ENCODE results near the gene KCNIP2.

Gene KCNIP2

GRCh38 chr10:101843032-101844021 lies at the start of gene KCNIP2:
Gene KCNIP2 (minus strand): TSS chr10:101843800. CDS start chr10:101843568, 232 bp downstream.
- DNase-seq: peak; percentile 60

DNA sequence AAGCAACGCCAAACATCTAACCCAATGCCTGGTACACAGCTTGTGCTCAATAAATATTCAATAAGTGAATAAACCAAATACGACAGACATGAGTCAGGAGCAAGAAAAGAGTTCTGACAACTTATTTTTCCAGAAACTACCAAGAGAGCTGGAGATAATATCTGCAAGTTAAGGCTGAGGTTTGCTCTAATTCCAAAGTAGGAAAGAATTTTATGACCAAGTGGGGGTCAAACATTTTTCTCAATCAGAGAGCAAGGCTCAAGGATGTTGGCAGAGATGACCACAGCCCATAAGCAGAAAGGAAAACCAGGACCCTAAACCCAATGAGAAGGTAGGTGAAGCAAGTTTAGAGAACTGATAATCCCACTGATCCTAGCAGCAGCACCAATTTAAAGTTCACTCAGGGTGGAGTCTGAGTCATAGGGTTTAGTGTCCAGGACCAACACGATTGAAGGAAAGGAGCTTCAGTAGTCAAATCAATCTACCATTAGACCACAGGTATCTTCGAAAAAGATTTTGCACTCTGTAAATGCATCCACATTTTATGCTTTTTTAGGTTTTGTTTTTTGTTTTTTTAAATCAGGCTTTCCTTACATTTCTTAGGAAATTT lies 49.3 kb upstream of the KCNIP2 start:
- no peak for DNase-seq

DNA sequence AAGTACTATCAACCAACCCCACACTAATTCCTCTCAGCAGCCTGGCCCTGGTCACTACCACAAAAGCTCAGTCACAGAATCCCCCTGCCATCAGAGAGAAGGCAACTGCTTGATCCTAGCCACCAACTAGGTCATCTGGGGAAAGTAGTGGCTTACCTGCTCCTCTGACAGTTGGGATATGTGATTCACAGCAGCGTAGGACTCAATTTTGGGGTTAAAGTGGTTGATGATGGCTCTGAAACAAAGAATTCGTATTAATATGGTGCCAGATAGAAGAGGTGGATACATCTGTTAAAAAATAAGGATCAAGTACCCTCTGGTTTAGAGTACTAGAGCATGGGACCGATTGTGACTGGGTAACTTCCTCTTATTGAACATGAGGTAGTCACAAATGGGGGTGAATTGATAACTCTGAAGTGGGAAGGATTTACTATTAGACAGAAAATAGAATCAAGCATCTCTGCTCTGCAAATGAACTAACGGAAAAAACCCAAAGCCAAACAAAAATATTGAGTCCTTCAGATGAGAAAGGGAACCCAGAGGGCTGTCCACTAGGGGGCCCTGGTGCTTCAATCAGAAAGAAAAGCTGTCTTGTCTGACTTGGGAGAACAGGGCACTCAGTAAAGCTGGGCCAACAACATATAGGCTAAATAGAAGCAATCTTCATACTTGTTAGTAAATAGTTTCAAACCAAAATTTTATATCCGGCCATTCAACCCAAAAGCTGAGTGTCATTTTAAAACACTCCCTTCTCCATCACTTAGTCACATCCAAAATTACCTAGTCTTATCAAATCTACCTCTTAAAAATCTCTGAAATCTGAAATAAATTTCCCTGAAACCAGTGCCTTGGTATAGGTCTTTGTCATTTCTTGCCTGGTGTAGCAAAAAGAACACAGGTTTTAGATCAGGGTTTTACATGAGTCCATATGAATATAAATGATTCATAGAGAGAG lies 45.9 kb upstream of the KCNIP2 start:
- peak; percentile 66 for DNase-seq

- DNase-seq: no peak
These were observed 44.8 kb upstream of the KCNIP2 start for GRCh38 chr10:101888251-101888949.

DNA sequence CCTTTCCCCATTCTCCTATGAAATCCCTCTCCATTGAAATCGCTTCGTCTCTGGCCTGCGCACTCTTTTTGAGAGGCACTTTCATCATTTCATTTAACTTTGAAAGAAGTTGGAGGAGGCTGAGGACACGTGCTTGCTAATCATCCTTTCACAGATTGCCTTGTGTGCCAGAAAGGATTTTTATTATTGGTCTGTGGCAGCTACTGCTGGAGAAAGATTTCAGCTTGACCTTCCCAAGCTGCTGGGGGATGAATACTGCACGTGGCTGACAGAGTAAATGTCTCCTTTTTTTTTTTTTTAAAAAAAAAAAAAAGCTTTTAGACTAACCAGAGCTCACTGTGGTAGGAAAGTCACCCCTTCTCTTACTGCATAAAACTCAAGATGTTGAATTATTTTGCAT lies 44.2 kb upstream of the KCNIP2 start:
- DNase-seq: no peak

DNA sequence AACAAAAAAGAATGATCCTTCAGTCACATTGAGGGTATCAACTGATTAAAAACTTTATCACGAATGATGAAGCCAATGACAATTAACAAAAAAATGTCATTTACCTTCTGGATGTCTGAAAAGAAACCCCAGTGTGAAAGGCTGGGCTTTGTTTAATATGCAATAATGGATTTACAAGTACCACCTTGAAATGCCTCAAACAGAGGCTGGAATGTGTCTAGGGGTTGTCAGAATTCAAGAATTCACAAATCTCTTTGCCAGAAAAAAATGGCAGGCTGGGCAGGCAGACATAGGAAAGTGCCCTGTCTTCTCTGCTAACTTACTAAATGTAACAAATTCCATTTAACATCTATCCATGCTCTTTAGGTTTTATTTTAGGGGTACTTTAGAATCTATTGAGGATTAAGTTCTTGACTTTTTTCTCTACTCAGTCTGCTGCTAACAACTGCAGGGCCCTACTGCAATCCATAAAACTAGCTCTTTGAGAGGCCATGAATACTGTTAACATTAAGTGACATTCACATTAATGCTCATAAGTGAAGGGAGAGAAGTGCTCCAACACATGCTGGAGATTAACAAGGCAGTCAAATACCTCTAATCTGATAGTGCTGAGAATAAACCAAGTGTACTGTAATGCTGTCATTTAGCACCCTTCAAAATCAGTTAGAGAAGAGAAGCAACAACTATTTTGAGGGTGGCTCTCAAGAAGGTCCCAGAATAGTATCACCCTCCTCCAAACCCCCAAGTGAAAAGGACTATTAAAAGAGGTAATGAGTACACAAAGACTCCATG lies 43.1 kb upstream of the KCNIP2 start:
- no peak for DNase-seq

DNA sequence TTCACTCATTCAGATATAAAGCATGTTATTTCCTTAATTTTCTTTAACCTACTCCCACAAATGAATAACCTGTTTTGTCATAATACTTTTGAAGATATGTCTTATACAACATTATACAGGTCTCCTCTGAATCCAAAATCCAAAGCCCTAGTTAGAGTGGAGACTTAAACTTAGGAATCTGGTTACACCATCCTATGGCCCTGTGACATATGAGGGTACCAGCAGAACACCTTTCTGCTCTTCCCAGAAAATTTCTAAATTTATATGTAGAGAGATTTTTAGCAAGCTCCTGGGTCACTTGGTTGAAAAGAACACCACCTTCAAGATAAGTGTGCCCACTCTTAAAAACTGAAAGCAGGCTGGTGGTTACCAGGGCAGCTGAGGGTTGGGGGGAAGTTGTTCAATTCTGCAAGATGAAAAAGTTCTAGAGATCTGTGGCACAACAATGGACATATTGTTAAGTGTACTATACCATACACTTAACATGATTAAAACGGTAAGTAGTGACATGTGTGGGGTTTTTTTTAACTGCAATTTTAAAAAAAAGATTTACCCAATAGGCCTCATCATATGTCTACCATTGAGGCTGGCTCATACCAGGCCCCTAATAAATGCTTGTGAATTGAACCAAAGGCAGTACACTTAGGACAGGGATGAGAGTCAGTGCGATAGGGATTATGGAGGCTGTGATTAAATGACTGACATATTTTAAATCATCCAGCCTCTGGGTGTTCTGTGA lies 37.6 kb upstream of the KCNIP2 start:
- DNase-seq: no peak

- no peak for DNase-seq
These were observed 36.6 kb upstream of the KCNIP2 start for GRCh38 chr10:101880232-101880573.

GRCh38 chr10:101879456-101880231 lies 36.0 kb upstream of the KCNIP2 start:
- DNase-seq: no peak

DNA sequence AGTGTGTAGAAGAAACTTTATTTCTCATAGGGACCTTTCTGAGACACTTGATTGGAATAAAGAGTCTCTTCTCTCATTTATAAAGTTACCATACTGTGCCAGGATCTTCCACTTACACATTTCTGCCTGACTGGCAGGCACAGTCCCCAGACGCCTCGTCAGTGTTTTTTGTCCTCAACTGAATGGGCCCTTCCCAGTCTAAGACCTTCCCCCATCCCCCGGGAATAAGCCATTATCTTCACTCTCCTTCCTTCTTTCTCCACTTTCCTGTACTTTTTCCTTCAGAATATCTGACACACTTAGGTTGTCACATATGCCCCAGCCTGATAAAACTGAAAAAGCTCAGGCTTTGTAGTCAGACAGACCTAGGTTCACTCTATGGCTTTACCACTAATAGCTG lies 35.3 kb upstream of the KCNIP2 start:
- DNase-seq: no peak

DNA sequence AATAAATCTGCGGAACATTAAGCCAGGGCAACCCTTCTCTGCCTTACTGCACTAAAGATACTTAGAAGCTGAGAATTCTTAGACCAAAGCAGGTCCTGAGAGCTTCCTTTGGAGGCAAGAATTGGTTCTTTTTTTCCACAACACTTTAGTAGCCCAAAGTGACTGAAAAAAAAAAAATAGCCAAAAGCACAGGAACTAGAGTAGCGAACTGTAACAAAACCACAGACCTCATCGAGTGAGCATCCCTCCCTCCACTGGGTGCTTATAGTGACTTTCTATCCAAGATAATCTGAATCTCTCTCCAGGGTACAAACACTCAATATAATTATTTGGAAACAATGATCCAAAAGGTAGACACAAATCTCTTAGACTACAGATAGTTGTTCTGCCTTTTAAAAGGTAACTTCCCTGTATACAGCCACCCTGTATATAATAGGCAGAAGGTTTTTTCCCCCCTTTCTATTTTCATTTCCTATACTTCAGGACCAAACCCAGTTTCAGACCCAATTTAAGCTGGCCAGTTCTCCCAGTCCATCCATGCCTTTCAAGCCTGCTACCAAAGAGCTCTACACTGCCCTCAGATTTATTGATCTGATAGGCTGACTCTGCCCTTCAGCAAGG lies 31.6 kb upstream of the KCNIP2 start:
- DNase-seq: no peak

DNA sequence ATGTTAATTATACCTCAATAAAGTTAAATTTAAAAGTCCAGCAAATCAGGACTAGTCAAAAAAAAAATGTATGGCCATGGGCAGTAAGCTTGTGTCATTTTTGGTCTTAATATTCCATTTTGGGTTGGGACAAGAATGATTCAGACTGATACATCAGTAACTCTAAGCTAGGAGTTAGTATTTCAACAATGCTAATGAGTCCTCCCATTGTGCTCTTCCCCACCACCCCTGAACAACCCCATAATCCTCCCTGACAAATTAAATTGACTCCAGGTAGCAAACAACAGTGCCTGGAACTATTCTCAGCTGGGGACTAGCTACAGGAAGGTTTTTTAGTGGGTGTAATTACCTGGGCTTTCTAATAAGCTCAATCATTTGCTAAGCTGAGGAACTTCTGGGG lies 30.7 kb upstream of the KCNIP2 start:
- DNase-seq: no peak

DNA sequence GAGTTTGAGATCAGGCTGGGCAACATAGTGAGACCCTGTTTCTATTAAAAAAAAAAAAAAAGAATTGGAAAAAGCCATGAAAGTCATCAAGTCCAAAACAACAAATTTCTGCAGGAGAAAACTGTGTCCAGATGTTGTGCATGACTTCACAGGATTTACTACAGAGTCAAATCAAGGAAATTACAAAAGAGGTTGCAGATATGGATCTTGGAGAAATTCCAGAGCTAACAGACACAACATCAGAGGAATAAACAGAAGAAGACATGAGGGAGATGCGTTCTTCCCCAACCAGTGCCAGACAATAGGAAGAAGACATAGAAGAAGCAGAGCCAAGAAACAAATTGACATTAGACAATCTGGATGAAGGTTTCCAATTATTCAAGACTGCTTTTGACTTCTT lies 24.3 kb upstream of the KCNIP2 start:
- no peak for DNase-seq

DNA sequence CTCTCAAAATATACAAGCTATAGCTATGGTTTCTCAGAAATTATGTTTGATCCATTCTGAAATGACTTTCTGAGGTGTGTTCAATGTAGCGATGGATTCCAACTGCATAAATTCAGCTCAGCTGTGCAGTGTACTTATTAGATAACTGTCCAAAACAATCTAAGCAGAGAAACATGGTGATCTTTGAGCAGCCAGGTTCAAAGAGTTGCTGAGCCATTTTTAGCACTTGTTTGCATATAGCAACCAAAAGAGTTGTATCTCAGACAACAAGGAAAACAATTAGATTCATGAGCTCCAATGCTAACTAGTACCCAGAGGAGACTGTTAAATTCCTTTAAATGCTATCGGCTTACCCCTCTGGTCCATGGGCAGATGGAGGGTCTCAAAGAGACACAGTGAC lies 15.9 kb upstream of the KCNIP2 start:
- no peak for DNase-seq

- peak; percentile 5 for DNase-seq
These were observed 15.3 kb upstream of the KCNIP2 start for GRCh38 chr10:101858723-101859500.

- DNase-seq: no peak
These were observed 14.3 kb upstream of the KCNIP2 start for GRCh38 chr10:101857802-101858476.

DNA sequence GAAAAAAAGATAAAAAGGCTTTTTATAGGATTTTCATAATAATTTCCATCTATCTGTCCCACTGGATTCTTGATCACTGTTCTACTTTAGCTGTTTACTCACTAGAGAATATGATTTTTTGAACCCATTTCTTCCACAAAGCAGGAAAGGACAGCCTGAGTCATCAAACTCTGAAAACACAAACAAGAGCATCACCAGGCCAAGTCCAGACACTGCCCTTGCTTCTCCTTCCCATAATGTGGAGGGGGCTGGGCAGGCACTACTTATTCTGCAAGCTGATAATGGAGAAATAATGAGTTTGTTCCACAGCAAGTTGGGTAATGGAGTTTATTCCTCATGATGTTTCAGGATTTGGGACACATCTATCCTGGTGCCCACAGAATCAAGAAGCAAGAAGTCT lies 13.0 kb upstream of the KCNIP2 start:
- DNase-seq: no peak

DNA sequence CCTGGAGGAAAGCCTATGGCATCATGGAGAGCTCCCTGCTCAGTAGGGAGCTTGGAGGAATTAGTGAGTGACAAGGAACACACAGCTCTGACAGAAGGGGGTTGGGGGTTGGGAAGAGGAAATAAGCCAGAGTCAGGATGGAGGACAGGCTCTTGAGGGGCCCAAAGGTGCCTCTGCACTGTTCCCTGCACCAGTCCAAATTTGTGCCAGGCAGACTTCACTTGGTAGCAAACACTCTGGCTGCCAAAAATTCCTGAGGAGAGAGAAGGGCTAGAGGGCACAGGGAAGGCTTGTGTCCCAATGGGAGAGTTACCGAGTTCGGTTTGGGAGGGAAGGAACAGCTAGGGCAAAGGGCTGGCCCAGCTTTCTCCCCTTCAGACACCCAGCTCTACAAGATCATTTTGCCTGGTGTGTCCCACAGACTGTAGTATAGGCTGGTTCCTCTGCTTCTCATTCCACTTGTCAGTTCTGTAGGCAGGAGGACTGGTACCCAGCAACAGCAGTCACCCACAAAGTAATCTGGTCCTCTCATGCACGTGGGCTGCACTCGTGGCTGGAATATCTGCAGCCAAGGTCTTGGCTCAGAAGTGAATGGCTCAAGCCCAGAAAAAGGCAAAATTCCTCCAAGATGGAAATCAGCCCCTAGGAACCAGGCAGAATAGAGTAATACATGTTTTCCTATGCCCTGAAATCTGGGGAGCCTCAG lies 8.0 kb upstream of the KCNIP2 start:
- DNase-seq: no peak
